Right ventricle myocardium superior (tissue), 1 donor: ENCODE results near the gene CASK. TPM values are rescaled to one million over a fixed set of nuclear protein-coding genes. Genes with fewer than 3 reads are reported as not detected.
A peak's percentile ranks its signal among the peaks of the same experiment; 100 is the strongest.

Experiments
- ATAC-seq: fragments of 200-7000 bp; cut with Tn5 transposase; one replicate; pipeline ENCODE4 v1.9.1; 2020; ENCODE audit warnings: mild to moderate bottlenecking; ENCODE audit not compliant: poor library complexity
- DNase-seq: peaks from one replicate; pipeline ENCODE4 v3.0.0-alpha.2; 2020
- intact Hi-C: fragments of 100-400 bp; cut with DNase I; formaldehyde crosslinking; loops from one replicate; pipeline ENCODE4 v1.11.2; 2022
- long read RNA-seq: library from polyadenylated mRNA; unstranded; transcript quantifications from one replicate; pipeline ENCODE4 v2.0.0, GENCODE V29; 2021
- total RNA-seq: library from RNA; stranded (reverse); fragmentation: NEBNext Ultra II Directional; extraction: Animal tissue kit (Norgen Biotek cat#: 25700); gene quantifications from one replicate; pipeline ENCODE4 v1.2.1, GENCODE V29; 2021
- donor health status: DM: no; HTN: yes; CAD: no; lungs with severe emphysema.

The CASK gene
- 12.4 TPM for total RNA-seq
- long read RNA-seq, full-length matches to known transcripts, result 7 of 15 reads
- long read RNA-seq, partial matches to known transcripts, result 4 of 15 reads
- long read RNA-seq, other reads (novel, unspliced or antisense), result 4 of 15 reads

GRCh38 chrX:41923211-41923977, at the start of gene CASK:
Gene CASK, minus strand, starts transcription at chrX:41923554. Its CDS starts 566 bp downstream, at chrX:41922988.
- ATAC-seq (peak; percentile 98), DNase-seq (peak; percentile 94)
- intact Hi-C loops, result no loop called here

GRCh38 chrX:41971346-41971745, 48.0 kb upstream of the CASK start:
- ATAC-seq (no peak), DNase-seq (no peak)
- intact Hi-C loops, result no loop called here

GRCh38 chrX:41970419-41970818, 47.1 kb upstream of the CASK start:
- intact Hi-C loops, result no loop called here
- ATAC-seq (no peak), DNase-seq (no peak)

GRCh38 chrX:41963348-41963747, 40.0 kb upstream of the CASK start:
- no peak for ATAC-seq
- intact Hi-C loops, result no loop called here
- no peak for DNase-seq

GRCh38 chrX:41960142-41960541, 36.8 kb upstream of the CASK start:
- intact Hi-C loops, result no loop called here
- no peak for DNase-seq
- ATAC-seq, result no peak

GRCh38 chrX:41958861-41959260, 35.5 kb upstream of the CASK start:
- ATAC-seq, result no peak
- DNase-seq, result no peak
- intact Hi-C loops, result no loop called here

- DNase-seq (no peak), ATAC-seq (no peak)
- intact Hi-C loops, result no loop called here
Observed at GRCh38 chrX:41956027-41956426, 32.7 kb upstream of the CASK start.

- DNase-seq (no peak), ATAC-seq (no peak)
- intact Hi-C loops, result no loop called here
Observed at GRCh38 chrX:41952102-41952501, 28.7 kb upstream of the CASK start.

- no peak for ATAC-seq
- no peak for DNase-seq
- intact Hi-C loops, result no loop called here
Observed at GRCh38 chrX:41946989-41947612, 23.7 kb upstream of the CASK start.

GRCh38 chrX:41946235-41946634, 22.9 kb upstream of the CASK start:
- DNase-seq, result no peak
- no peak for ATAC-seq
- intact Hi-C loops, result no loop called here

GRCh38 chrX:41935832-41936231, 12.5 kb upstream of the CASK start:
- intact Hi-C loops, result no loop called here
- no peak for DNase-seq
- no peak for ATAC-seq

GRCh38 chrX:41933546-41933945, 10.2 kb upstream of the CASK start:
- DNase-seq (no peak), ATAC-seq (no peak)
- intact Hi-C loops, result no loop called here

- intact Hi-C loops, result no loop called here
- DNase-seq (no peak), ATAC-seq (no peak)
Observed at GRCh38 chrX:41932885-41933284, 9.5 kb upstream of the CASK start.

- intact Hi-C loops, result no loop called here
- DNase-seq, result no peak
Observed at GRCh38 chrX:41931591-41931990, 8.2 kb upstream of the CASK start.

GRCh38 chrX:41923978-41924683, 777 bp upstream of the CASK start:
- DNase-seq, result no peak
- intact Hi-C loops, result no loop called here
- ATAC-seq, result peak; percentile 33

More at GRCh38 chrX:41931591-41931990, 8.2 kb upstream of the CASK start:
- ATAC-seq, result no peak

- no peak for ATAC-seq
- intact Hi-C loops, result no loop called here
Observed at GRCh38 chrX:41922431-41923151, 763 bp downstream of the CASK start.

GRCh38 chrX:41921492-41922430, 1.6 kb downstream of the CASK start:
- intact Hi-C loops, result no loop called here
- no peak for DNase-seq
- ATAC-seq, result no peak

More at GRCh38 chrX:41922431-41923151, 763 bp downstream of the CASK start:
- peak; percentile 44 for DNase-seq

- intact Hi-C loops, result no loop called here
- no peak for ATAC-seq
- no peak for DNase-seq
Observed at GRCh38 chrX:41919870-41920269, 3.5 kb downstream of the CASK start.
